CD4-positive, alpha-beta T cell treated with Interleukin-17A for 4 hours (primary cell): ENCODE measurements around the gene PRKCZ.
A peak's percentile ranks its signal among the peaks of the same experiment; 100 is the strongest.

Source experiments
- DNase-seq: peaks from one replicate; pipeline ENCODE4 v3.0.0-alpha.2; 2020; ENCODE audit warnings: mixed read lengths

PRKCZ gene

DNA sequence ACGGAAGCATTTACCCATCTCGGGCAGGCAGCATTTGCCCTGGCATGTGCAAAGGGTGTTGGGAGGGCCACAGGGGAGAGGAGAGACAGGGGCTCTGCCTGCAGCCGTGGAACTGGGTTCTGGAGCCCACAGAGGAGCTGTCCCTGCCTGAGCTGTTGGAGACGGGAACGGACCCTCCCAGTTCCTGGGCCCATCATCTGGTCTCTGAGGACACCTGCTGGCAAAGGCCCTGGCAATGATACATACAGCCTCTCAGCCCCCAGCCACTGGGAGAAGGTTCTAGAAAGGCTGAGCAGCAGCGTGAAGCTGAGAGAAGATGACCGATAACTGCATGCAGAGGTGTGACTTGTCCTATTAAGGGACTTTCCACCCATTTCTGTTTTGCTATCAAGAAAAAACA, 113.0 kb downstream of the PRKCZ start:
- peak; percentile 28 for DNase-seq

DNA sequence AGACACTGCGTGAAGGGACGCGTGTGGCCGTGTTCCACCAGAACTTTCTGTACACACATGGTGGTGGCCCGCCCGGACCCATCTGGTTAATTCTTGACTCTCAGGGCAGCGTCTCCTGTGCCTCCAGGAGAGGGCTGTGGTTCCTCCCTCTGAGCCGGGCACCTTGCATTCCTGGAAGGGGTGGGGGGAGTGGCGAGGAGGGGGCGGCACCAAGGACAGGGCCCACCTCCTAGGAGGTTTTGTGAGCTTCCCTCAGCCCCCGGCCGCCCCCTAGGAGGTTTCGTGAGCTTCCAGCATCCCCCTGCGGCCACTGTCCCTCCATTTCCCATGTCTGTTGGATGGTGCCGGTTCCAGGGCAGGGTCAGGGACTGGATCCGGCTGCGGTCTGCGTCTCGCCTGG, 115.4 kb downstream of the PRKCZ start:
- DNase-seq, result no peak

DNA sequence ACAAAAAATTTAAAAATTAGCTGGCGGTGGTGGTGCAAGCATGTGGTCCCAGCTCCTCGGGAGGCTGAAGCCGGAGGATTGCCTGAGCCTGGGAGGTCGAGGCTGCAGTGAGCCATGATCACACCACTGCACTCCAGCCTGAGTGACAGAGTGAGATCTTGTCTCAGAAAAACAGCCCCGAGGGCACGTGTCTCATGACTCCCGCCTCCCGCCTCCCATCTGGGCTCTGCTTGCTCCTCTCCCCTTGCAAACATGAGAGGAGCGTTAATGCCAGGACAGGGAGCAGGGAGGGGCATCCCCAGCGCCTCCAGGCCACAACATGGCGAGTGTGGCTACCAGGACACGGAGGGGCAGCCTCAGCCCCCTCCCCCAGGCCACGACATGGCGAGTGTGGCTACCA, 116.0 kb downstream of the PRKCZ start:
- no peak for DNase-seq

DNA sequence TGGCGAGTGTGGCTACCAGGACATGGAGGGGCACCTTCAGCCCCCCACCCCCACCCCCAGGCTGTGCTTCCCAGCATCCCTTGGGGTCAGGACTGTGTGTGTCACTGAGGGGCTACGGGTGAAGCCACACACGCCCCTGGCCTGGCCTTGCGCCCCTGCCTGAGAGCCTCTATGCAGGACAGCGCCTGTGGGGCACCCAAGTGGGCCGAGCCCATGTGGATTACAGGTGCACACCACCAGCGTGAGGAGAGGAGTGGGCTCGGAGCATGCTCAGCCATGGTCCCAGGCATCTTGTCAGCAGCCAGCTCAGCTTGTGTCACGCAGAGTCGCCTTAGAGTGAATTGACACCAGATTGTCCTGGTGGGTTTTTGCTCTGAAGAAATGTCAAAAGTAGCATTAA, 116.5 kb downstream of the PRKCZ start:
- no peak for DNase-seq

DNA sequence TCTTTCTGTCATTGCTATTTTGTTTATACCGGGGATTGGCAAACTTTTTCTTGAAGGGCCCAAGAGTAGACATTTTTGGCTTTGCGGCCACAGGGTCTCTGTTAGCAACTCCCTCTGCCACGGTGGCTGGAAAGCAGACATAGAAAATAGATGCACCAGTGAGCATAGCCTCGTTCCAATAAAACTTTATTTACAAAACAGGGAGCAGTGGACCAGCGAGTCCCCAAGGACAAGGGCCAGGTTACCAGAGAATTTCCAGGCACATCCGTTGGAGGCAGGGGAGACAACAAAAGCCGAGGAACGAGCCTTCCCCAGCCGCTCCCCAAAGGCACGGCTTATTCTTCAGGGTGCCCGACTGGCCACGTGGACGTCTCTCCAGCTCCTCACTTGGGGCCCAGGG, 117.9 kb downstream of the PRKCZ start:
- DNase-seq, result no peak

DNA sequence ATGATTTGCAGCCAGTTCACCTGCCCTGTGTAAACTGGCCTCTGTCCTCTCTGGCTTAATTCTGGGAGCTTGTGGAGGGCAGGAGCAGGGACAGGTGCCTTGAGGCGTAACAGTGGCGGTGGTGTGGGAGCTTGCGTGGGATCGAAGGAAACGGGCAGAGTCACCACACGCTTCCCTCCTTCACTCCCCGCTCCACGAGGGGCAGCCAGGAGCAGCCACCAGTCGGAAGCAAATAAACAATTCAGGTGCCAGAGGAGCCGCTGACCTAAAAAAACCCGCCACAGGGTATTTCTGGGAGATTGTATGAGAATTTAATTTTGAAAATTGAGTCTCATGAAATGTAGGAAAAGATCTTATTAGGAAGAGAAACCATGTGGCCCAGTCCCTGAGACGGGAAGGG, 118.3 kb downstream of the PRKCZ start:
- DNase-seq, result no peak

DNA sequence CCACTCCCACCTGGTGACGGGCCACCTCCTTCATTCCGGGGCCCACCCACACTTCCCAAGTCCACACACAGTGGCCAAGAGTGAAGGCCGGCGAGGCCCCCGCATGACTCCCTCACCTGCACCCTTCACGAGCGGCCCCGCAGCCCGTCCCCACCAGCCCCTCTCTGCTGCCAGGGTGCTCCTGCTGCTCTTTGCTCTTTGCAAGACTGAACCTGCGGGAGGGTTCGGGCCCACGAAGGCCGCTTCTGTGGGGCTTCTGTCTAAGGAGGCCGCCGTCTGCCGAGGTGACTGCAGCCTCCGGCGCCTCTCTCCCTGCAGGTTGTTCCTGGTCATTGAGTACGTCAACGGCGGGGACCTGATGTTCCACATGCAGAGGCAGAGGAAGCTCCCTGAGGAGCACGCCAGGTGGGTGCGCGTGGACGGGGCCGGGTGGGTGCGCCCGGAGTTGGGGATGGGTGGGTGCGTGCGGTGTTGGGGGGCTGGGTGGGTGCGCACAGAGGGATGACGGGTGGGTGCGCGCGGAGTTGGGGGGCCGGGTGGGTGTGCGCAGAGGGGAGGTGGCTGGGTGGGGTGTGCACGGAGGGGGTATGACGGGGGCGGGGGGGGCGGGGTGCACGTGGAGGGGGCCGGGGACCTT, 119.1 kb downstream of the PRKCZ start:
- DNase-seq, result no peak

DNA sequence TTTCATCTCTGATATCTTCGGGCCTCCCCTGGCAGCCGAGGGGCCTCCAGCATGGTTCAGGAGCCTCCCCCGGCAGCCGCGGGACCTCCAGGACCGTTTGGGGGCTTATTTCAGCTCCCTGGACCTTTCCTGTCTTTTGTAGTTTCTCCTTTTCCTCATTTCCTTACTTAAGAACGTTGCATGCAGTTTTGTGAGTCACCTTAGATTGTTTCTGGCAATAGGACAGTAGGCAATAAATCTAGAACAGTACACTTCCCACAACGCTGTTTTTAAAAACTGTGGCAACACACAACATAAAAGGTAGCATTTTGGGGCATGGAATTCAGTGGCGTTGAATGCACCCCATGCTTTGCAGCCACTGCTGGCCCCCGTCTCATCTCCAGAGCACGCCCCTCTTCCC, 120.0 kb downstream of the PRKCZ start:
- no peak for DNase-seq

DNA sequence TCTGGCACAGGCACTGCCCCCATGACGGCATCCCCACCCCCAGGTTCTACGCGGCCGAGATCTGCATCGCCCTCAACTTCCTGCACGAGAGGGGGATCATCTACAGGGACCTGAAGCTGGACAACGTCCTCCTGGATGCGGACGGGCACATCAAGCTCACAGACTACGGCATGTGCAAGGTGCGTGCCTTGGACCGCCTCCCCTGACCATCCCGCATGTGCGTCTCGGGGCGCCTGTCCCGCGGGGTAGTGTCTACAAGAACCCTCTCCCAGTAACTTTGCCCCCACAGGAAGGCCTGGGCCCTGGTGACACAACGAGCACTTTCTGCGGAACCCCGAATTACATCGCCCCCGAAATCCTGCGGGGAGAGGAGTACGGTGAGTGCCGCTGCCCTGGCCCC, 121.8 kb downstream of the PRKCZ start:
- no peak for DNase-seq

DNA sequence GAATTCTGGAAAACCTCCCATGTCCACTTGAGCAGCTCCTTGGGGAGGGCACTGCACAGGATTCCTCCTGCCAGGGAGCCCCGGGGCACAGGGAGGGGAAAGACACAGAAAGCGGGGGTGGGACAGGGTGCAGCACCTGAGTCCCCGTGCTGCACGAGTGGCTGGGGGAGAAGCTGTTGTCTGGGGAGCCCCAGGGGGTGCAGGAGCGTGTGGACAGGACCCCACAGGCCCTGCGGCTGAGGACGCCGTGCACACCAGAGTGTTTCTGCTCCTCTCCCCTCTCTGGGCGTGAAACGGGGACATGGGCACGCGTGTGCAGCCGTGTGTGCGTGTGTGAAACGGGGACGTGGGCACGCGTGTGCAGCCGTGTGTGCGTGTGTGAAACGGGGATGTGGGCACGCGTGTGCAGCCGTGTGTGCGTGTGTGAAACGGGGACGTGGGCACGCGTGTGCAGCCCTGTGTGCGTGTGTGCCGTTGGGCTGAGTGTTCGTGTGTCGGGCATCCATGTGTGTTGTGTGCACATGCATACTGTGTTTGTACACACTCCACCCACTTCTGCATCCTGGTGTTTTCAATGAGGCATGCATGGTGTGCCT, 122.4 kb downstream of the PRKCZ start:
- no peak for DNase-seq

DNA sequence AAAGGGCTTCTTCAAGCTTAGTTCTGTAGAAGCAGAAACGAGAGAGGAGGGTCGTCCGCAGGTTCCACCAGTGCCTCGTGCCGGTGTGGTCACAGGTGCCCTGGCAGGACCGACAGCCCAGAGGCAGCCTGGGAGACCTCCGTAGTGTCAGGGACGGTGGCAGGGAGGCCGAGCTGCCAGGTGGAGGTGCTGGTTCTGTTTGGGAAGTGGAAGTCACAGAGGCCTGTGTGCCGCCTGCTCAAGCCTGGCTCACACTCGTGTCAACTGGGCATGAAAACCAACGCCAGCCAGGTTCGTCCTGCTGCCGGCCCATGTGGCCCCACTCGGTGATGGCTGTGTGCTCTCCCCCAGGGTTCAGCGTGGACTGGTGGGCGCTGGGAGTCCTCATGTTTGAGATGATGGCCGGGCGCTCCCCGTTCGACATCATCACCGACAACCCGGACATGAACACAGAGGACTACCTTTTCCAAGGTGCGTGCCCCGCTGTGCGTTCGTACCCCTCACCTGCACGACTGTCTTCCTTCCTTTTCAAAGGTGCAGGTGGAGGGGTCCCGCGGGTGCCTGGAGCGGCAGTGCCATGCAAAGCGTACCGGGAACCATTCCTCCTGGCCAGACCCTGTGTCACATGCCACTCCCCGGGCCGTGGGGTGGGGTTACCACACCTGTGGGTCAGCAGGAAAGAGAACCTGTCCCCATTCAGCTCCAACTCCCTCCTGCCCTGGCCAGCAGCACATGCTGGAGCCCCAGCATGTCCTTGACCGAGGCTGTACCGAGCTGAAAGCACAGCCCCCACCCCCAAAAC, 123.5 kb downstream of the PRKCZ start:
- DNase-seq, result no peak

DNA sequence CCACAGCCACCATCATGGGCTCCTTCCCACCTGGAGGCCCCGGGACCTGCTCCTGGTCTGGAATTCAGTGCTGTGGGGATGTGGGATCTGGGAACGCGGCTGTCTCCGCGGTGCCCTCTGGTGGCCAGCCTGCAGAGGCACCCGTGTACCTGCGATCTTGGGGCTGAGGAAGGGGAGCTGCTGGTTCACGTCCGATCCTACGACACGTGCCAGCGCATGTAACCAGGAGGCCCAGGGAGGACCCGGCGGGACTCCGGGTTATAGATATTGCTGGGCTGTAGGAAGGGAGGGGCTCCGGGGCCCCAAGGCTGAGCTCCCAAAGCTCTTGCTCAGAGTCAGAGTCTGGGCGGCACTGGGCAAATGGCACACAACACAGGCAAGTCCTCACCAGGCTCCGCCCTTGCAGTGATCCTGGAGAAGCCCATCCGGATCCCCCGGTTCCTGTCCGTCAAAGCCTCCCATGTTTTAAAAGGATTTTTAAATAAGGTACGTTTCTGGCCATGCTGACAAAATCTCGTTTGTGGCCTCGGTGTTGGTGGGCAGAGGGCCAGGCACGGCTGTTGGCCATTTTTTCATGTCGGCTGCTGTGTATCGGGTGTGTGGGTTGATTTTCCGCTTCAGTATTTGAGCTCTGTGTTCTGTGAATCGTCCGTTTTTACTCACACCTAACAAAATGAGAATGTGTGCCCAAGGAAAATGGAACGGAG, 124.3 kb downstream of the PRKCZ start:
- DNase-seq, result peak; percentile 58

DNA sequence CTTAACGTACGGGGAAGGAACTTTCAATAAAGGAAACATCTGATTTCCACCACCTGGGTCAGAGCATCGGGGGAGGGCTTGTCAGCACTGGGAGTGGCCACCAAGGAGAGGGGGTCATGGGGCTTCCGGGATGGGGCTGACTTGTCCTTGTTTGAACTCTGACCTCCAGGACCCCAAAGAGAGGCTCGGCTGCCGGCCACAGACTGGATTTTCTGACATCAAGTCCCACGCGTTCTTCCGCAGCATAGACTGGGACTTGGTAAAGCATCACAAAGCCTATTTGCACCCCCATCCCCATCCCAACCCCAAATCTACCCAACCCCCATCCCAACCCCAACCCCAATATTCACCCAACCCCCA, 124.8 kb downstream of the PRKCZ start:
- no peak for DNase-seq

DNA sequence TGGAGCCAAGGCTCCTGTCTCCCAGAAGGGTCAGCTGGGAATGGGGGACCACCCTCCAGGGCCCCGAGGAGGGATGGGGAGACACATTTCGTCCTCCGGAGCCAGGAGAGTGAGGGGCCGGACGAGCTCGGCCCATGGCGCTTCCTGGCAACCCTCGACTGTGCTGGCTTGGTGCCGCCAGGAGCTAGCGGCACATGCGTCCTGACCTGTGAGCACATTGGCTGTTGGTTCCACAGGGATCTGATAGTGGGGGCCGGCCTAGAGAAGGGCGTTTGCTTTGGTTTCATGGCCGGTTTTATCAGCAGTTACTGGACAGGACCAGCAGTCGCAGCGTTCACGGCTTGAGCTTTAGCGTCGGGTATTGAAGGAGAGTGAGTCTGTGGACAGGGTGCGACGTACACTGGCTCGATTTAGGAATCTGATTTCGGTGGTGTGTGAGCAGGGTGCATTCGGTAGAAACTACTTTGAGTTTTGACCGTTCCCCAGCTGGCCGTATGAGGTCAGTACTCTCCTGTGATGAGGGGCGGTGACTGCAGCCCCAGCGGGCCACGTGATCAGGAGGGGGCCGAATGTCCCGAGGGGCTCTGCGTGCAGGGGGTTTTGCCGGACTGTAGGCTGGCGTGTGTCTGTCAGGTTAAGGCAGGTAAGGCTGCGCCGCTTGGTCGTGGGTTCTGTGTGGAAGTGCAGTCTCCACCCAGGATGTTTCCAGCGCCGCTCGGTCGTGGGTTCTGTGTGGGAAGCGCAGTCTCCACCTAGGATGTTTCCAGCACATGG, 125.7 kb downstream of the PRKCZ start:
- DNase-seq, result no peak

DNA sequence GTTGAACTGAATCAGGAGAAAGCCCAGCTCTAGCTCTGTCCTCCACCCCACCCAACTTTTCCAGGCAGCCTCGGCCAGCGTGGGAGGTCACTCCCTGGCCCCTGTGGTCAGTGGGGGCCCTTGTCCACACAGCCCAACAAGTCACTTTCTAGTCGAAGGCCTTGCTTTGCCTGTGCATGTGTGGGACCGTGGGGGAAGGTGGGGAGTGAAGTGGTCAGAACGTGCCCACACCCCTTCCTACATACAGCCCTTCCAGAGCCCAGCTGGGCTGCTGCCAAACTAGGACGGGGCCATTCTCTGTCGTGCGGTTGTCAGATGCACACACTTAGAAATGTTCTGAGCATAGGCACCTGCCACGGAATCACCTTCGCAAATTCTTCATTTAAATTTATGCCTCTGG, 126.4 kb downstream of the PRKCZ start:
- no peak for DNase-seq

DNA sequence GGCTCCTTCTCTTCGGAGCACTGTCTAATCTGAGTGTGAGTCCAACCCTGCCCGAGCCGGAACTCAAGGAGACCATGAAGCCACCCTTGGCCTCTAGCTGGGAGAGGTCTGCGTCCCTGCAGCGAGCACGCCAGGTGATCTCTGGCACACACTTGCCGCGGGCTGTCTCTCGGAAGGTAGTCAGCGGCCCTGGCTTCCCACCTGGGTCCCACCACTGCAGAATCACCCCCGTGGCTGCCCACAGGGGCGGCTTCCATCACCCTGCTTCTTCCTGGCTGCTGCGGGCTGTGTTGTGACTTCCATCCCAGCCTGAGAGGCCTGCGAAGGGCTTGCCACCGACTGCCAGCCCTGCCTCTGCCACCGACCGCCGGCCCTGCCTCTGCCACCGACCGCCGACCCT, 127.3 kb downstream of the PRKCZ start:
- no peak for DNase-seq

DNA sequence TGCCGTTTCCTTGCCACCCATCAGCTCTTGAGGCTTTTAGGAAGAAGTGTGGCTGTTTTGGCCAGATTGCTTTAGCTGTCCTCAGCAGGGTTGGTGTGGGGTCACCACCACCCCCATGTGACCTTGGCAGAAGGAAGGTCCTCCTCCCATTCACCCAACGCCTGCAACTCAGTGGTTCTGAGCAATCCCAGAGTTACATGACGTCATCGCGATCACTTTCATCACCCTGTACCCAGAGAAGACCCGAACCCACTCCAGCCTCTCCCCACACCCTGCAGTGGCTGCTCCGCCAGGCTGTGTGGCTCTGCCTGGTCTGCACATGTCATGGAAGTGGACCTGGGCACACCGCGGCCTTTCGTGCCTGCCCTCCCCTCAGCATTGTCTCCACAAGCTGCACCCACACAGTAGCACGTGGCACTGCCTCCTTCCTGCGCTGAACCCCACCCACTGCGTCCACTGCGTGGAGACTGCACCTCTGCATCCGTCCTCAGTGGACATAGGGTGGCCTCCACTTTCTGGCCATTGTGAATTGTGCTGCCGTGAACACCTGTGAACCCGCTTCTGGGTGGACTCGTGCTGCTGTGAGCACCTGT, 127.8 kb downstream of the PRKCZ start:
- no peak for DNase-seq

DNA sequence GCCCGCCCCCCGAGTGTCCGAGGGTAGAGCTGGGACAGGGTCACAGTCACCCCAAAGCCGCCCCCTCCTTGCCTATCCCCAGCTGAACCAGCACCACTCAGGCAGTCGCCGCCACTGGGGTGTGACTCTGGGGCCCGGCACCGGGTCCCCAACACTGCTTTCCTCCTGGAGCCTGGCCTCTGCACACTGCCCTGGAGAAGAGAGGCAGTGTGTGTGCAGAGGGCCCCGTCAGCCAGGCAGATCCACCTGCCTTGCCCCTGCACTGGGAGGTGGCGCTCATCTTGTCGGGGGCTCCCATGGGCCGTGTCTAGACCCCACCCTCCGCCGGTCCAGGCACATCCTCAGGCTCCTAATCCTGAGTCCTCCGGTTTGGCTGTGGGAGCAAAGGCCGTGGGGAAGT, 128.7 kb downstream of the PRKCZ start:
- DNase-seq, result no peak

DNA sequence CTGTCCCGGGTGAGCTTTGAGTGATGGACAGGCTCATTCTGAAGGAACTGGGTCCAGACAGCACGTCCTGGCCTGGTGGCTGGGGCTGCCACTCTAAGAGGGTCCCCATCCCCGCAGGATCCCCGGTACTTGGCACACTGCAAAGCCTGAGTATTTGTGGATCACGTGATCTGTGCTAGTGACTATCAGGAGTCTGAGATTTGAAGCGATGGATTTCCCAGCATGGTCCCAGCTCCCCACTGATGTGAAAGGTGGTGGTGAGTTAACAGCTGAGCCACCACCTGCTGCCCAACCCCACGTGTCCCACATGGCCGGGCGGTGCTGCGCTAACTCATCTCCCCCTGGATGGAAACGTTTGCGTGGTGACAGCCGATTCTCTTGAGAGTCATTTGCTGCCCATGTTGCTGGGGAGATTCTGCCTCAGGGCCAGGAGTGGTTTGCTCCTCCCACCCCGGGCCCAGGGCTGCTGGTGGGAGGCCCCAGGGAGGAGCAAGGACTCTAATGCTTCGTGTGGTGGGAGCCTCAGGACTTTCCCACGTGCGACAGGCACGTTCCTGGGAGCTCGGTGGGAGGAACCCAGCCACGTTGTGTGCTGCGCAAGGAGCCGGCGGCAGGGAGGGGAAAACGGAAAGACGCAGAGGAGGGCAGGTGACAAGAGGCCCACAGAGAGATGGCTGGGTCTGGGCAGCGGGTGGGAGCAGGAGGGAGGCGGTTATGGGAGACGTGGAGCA, 129.2 kb downstream of the PRKCZ start:
- DNase-seq, result no peak

DNA sequence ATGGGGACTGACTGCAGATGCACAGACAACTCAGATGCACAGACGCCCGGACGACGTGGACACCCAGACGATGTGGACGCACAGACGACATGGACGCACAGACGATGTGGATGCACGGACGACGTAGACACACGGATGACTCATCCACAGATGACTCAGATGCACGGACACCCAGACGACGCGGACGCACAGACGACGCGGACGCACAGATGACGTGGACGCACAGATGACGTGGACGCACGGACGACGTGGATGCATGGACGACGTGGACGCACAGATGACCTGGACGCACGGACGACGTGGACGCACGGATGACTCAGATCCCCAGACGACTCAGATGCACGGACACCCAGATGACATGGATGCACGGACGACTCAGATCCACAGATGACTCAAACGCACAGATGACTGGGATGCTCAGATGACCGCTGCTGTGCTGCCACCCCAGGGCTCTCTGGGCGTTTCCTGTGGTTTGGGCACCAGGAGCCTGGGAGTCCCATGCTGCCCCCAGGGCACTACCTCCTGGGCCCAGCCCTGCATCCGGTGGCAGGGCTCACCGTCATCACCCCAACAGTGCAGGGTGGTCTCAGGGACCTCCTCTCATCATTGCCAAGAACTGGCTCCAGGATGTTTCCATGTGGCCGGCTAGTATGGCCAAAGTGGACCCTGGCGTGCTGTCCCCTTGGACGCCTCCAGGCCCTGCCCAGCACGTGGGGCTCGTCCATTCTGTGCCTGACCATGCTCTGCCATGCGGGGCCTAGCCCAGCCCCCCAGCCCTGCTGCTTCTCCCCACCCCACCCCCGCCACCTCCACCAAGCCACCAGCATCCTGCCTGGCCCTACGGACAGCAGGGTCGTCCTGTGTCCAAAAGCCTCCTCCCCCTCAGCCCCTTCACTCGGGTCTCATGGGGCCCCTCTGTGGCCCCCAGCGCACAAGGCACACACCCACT, 130.4 kb downstream of the PRKCZ start:
- DNase-seq, result no peak

DNA sequence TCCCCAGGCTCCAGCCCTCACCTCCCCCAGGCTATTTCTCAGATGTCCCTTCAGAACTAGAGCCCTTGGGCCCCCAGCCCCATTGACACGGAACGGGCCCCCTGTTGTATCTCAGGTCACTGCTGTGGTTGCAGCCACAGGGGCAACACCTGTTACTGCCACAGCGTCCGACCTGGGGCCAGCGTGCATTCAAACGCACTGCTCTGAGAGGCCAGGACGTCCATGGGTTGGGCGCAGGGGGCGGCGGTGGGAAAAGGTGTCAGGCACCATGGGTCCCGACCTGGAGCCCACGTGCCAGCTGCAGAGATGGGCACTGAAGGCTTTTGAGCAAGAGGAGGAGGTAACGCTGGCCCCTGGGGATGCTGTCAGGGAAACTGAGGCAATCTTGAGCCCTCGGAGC, 131.1 kb downstream of the PRKCZ start:
- DNase-seq, result no peak
